ENCODE measurements around the gene B4GALNT2.
A peak's percentile ranks its signal among the peaks of the same experiment; 100 is the strongest.
"Not testable (repeated sequence)": the region's sequence is repeated elsewhere in the genome, so short reads cannot be mapped to it uniquely, and the experiment has no call there.

Gene B4GALNT2, protein sequence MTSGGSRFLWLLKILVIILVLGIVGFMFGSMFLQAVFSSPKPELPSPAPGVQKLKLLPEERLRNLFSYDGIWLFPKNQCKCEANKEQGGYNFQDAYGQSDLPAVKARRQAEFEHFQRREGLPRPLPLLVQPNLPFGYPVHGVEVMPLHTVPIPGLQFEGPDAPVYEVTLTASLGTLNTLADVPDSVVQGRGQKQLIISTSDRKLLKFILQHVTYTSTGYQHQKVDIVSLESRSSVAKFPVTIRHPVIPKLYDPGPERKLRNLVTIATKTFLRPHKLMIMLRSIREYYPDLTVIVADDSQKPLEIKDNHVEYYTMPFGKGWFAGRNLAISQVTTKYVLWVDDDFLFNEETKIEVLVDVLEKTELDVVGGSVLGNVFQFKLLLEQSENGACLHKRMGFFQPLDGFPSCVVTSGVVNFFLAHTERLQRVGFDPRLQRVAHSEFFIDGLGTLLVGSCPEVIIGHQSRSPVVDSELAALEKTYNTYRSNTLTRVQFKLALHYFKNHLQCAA

DNA sequence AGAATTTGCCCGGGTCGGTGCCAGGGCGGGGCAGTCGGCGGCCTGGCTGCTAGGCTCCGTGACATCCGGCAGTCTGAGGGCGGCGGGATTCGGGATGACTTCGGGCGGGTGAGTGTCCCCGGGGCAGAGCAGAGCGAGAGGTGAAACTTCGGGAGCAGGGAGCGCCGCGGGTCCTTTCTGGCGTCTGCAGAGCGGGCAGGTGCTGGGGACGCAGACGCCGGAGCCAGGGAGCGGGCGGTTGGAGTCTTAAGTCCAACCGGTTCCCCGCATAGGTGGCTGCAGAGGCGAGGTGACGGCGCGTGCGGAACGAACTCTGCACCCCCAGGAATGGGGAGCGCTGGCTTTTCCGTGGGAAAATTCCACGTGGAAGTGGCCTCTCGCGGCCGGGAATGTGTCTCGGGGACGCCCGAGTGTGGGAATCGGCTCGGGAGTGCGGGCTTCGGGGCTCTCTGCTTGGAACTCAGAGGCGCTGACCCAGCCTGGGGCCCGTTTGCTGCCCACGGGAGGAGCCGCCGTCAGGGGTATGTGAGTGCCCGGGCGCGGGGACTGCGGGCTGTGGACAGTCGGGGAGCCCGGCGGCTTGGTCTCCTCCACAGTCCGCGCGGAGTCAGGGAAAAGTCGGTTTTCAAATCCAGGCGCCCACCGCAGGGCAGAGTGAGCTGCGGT is at the start of gene B4GALNT2:
Gene B4GALNT2 (plus strand): TSS at position 71 of the 666 bp plus-strand sequence. CDS start 24 bp downstream, at position 95.
- no peak for FAIRE-seq
- DNase-seq (ENCODE audit: insufficient read length, low spot score): no peak

DNA sequence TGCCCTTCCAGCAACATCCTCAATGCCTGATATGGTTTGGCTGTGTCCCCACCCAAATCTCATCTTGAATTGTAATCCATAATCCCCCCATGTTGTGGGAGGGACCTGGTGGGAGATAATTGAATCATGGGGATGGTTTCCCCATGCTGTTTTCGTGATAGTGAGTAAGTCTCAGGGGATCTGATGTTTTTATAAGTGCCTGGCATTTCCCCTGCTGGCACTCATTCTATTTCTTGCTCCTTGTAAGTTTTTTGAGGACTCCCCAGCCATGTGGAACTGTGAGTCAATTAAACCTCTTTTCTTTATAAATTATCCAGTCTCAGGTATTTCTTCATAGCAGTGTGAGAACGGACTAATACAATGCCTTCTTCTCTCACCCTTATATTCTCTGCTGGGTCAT is 47.5 kb upstream of the B4GALNT2 start:
- not testable (repeated sequence) for FAIRE-seq; DNase-seq (ENCODE audit: insufficient read length, low spot score)

DNA sequence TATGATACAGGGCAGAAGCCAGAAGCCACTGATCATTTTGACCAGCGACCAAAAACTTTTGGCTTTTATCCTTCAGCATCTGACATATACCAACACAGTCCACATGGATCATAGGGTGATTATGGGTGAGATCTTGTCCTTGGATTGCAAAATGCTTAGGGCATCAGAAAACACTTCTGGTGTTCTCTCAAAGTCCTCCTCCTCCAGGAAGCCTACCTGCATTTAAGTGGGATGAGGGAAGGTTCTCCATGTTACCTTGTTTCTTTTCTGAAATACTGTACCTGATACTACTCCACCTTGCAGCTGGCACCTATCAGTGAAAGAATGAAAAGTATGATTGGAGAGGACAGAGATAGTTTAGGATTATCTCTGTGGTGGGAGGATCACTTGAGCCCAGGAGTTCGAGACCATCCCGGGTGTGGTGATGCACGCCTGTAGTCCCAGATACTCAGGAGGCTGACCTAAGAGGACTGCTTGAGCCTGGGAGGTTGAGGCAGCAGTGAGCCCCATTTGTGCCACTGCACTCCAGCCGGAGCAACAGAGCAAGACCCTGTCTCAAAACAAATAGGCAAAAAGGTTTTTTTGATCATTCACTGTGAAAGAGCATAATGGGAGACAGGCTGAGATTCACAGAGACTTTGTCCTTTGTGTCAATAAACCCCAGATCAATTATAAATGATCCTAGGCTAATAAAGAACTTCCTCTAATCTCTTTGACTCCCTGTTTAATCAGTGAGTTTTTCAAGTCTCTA is 46.8 kb upstream of the B4GALNT2 start:
- FAIRE-seq (peak; percentile 42), DNase-seq (ENCODE audit: insufficient read length, low spot score) (no peak)

DNA sequence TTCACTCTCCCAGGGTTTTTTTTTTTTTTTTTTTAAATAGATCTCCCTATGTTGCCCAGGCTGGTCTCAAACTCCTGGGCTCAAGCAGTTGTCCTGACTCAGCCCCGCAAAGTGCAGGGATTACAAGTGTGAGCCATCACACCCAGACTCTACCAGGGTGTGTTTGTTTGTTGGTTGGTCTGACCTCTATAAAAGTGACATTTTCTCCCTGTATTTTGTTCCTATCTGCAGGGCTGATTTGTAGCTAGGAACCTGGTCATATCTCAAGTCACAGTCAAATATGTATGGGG is 46.3 kb upstream of the B4GALNT2 start:
- no peak for FAIRE-seq
- DNase-seq (ENCODE audit: insufficient read length, low spot score): no peak

DNA sequence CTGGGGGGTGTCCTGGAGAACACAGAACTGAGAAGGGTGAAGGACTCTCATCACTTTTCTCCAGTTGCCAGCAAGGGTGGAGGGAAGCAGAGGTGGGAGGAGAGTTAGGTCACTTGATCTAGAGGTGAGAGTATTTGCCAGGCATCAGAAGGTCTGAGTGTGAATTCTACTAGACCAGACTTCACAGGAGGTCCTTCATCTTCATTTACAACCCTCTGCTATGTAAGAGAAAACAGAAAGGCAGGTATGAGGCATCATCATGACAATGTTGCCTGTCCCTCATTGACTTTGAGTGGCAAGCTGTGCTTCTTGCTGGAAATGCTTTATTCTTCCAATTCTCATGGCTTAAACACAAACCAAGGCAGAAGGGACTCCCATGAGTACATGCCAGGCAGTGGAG is 45.9 kb upstream of the B4GALNT2 start:
- FAIRE-seq (no peak), DNase-seq (ENCODE audit: insufficient read length, low spot score) (no peak)

DNA sequence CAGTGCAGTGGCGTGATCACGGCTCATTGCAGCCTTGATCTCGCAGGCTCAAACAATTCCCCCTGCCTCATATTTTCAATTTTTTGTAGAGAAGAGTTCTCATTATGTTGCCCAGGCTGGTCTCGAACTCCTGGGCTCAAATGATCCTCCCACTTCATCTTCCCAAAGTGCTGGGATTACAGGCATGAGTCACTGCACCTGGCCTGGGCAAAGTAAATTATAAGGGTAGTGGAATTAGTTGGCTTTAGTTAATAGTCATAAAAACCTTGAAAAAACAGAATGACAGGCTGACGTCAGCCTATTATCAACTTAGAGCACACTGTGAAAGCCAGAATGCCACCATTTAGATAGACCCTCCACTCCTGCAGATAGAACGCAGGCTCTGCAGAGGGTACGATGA is 43.5 kb upstream of the B4GALNT2 start:
- DNase-seq (ENCODE audit: insufficient read length, low spot score): no peak
- no peak for FAIRE-seq

DNA sequence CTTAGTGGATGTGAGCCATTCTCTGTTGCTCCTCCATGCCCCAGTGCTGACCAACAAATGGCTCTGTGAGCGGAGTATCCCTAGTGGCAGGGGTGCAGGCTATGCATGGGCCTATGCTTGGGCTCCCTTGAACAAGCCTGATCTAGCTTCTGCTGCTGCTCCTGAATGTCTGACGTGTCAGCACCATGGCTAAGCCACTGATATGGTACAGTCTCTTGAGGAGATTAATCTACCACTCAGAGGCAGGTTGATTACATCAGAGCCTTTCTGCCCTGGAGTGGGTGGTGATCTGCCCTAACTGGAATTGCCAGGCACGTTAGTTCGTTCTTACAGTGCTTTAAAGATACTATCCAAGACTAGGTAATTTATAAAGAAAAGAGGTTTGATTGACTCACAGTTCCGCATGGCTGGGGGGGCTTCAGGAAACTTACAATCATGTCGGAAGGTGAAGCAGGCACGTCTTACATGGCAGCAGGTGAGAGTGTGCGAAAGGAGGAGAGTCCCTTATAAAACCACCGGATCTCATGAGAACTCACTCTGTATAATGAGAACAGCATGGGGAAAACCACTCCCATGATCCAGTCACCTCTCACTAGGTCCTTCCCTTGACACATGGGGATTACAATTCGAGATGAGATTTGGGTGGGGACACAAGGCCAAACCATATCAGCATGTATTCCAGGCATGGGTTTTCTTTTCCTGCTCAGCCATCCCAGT is 41.5 kb upstream of the B4GALNT2 start:
- no peak for FAIRE-seq
- no peak for DNase-seq (ENCODE audit: insufficient read length, low spot score)

DNA sequence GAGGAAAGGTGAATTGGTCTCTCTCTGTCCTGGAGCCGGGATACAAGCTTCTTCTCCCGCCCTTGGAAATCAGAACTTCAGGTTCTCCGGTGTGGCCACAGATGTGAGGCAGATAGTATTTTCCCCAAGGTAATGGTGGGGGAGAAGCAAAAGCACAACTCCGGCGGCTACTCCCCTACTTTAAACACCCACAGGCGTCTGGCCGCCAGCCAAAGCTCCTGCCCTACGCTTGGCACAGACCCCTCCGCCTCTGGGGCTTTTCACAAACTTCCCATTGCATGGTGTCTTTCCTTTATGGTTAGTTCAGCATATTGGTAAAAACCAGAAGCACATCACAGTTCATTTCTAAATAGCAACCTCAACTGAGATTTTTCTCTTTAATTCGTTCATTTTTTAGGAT is 39.4 kb upstream of the B4GALNT2 start:
- FAIRE-seq: no peak
- DNase-seq (ENCODE audit: insufficient read length, low spot score): no peak

DNA sequence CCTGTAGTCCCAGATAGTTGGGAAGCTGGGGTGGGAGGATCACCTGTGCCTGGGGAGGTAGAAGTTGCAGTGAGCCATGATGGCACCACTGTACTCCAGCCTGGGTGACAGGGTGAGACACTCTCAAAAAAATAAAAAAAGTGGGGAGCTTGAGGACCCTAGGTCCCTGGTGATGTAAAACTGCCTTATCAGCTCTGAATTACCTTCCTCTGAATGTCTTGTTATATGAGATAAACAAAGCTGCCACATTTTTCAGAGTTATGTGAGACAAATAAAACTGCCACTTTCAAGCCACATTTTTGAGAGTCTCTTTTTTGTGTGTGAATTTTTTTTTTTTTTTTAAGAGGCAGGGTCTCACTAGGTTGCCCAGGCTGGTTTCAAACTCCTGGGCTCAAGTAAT is 32.0 kb upstream of the B4GALNT2 start:
- FAIRE-seq (no peak), DNase-seq (ENCODE audit: insufficient read length, low spot score) (no peak)

DNA sequence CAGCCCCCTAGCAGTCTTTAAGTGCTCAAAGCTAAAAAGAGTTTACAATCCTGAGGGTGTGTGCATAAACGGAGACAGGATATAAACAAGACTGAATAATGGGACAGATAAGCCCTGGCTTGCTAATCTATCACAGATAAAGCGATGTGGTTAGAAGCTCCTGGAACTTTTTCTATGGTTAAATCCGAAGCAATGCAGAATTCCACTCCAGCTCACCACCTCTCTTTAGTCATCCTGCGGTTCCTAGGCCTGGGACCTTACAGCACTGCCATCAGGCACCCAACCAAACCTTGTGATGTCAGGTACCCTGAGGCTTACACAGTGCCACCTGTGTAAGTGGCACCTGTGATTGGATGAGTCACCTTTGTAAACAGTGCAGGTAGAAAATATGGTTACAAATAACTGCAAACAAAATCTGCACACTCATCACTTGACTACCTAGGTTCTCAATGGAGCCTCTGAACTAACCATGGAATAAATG is 31.5 kb upstream of the B4GALNT2 start:
- DNase-seq (ENCODE audit: insufficient read length, low spot score) (no peak), FAIRE-seq (peak; percentile 33)

DNA sequence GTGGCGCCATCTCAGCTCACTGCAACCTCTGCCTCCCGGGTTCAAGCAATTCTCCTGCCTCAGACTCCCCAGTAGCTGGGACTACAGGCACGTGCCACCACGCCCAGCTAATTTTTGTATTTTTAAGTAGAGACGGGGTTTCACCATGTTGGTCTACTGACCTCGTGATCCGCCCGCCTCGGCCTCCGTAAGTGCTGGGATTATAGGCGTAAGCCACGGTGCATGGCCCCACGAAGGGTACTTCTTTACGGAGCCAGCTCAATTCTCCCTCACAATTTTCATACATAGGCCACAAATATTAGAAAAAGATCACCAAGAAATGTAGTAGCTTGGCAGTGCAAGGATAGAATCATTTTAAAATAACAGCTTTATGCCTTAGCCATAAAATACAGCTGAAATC is 29.2 kb upstream of the B4GALNT2 start:
- not testable (repeated sequence) for DNase-seq (ENCODE audit: insufficient read length, low spot score); FAIRE-seq

DNA sequence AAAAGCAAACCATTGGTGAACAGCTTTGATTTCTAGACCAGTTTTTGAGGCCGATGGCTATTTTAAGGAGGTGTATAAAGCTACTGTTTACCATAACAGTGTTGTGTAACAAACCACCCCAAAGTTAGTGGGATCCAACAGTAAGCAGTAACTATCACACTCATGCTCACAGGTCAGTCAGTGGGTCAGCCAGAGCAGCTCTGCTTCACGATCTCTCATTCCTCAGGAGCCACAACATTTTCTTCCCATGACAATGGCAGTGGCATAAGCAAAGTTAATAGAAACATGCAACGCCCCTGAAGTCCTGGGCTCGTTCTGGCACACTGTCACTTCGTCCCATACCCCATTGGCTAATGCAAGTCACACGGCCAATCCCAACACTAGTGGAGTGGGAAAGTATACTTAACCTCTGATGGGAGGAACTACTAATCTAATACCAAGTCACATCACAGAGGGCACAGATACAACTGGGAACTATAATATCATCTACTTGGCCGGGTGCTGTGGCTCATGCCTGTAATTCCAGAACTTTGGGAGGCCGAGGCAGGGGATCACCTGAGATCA is 28.0 kb upstream of the B4GALNT2 start:
- FAIRE-seq (peak; percentile 44), DNase-seq (ENCODE audit: insufficient read length, low spot score) (no peak)

DNA sequence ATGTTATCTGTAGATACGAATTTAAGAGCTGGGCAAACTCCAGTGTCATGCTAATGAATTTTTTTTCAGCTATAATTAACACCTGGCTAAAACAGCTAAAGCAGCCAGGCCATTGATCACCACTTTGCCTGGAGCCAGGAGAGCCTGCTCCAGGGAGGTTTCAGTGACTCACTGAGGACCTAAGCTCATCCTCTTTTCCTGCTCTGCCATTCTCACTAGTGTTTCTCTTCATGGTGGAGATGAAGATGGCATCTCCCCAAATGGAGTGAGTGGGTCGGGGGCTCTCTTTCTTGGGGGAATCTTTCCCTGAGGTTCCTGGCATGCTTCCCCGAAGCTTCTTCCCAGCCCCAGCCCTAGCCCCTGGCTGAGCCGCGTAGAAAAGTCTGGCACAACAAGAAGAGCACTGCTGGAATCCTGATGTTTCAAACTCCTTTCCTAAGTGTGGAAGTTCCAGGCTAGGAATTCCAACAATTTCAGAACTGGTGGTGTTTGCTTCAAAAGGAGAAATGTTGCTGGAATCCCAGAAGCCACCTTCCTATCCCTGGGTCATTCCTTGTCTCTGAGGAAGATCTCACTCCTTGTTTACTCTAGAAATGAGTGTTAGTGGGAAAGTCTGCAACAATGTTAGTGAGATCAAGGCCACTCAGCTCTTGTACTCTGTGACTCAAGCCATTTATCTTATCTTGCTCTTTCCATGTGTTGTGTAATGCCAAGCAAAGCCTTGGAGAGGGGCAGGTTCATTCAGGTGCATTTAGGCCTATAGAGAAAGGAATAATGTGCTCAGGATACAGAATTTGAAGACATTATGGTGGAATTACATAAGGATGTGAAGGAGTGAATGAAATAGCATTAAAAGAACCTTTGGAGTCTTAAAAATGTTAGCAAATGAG is 26.0 kb upstream of the B4GALNT2 start:
- DNase-seq (ENCODE audit: insufficient read length, low spot score): no peak
- FAIRE-seq: peak; percentile 33

DNA sequence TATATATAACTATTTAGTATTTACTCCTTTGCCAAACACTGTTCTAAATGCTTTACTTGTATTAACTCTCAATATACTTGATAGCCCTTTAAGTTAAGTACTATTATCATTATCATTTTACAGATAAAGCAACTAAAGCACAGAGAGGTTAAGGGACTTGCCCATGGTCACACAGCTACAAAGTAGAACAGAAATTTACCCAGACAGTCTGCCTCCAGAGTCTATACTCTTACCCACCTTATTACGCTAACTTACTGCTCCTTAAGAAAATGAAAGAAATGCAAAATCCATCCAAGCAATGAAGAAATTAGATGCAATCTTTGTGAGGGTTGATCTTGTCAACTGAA is 25.4 kb upstream of the B4GALNT2 start:
- FAIRE-seq (no peak), DNase-seq (ENCODE audit: insufficient read length, low spot score) (no peak)

DNA sequence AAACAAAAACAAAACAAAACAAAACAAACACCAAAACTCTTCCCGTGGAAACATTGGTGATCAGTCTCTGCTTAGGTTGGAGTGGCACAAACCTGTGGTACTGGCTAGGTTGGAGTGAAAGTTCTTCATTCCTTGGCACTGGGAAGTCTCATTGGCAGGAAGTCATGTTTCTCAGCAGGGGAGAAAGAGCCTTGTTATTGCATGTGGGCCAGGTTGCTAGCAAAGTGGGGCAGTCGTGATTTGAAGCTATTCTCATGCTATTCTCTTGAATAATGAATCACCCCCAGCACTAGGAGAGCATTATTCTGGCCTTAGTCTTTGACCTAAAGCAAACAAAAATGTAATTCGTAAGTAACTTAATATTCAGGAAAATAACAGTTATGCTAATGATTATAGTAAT is 24.3 kb upstream of the B4GALNT2 start:
- DNase-seq (ENCODE audit: insufficient read length, low spot score) (no peak), FAIRE-seq (no peak)

DNA sequence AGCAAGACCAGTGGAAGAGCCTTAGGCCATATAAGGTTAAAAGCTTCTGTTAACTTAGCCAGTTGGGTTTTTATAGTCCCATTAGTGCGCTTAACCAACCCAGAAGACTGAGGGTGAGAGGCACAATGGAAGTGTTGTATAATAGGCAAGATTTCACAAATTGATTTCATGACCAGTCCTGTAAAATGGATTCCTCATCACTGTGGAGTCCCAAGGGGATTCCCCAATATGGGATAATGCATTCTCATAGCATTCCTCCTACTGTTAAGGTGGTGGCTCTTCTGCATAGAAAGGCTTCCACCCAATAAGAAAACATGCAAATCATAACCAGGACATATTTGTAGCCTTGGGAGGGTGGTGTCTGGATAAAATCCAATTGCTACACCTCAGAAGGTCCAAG is 22.1 kb upstream of the B4GALNT2 start:
- FAIRE-seq (peak; percentile 51), DNase-seq (ENCODE audit: insufficient read length, low spot score) (no peak)

DNA sequence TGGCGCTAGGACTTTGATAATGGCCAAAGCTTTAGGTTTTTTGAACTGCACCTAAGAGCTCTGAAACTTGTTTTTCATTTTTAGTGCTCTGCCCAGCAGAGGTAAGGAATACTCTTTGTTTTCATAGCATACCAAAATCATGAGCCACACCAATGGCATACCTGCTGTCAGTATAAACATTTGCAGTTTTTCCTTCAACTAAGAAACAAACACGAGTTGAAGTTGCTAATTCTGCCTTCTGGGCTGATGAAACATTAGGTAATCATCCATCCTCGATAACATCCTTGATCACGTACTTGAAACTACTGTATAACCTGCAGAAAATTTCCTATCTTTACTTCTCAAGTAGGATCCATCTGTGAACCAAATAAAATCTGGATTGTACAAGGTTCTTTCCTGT is 20.6 kb upstream of the B4GALNT2 start:
- no peak for FAIRE-seq
- DNase-seq (ENCODE audit: insufficient read length, low spot score): no peak

DNA sequence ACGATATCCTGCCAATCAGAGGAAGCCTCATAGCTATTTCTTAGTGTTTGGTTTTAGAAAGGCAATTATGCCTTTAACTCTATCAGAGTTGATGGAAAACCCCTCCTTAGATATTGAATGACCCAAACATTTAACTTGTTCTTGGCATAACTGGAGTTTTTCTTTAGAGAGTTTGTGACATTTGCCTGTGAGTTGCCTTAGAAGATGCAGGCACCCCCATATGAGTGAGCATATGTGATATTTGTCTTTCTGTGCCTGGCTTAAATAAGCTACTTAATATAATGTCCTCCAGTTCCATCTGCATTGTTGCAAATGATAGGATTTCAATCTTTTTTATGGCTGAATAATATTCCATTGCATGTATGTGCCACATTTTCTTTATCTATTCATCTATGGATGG is 19.6 kb upstream of the B4GALNT2 start:
- FAIRE-seq: no peak
- DNase-seq (ENCODE audit: insufficient read length, low spot score): no peak

DNA sequence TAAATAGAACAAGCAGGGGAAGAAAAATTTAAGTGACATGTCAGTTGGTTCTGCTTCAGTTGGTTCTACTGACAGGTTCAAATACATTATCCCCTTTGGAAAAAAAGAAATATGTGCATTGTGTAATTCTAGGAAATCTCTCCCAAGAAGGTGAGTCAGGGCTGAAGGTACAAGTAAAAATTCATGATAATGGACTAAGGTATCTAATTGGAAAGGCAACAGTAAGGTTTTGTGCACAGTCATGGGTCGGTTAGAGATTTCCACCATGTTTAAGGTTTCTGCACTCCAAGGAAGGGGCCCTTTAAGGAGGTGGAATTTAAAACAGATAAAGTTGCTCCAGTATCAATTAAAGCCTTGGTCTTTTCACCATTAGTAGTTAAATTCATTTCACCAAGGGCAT is 17.9 kb upstream of the B4GALNT2 start:
- DNase-seq (ENCODE audit: insufficient read length, low spot score) (no peak), FAIRE-seq (no peak)
